DOHH2 (cell line): ENCODE measurements around the gene TSR1.

ENCODE experiments used
- H3F3A ChIP-seq: fragments of 200-600 bp; sonication (generic), shearing (Covaris generic); 2 replicates; pipeline ENCODE4 v1.6.0; 2016; ENCODE audit warnings: antibody characterized with exemption, mild to moderate bottlenecking; ENCODE audit not compliant: control insufficient read depth, insufficient read depth
- H3K27ac ChIP-seq: fragments of 200-600 bp; sonication (generic); 2 replicates; pipeline ENCODE4 v1.5.1; 2014; ENCODE audit warnings: low read depth, mild to moderate bottlenecking, low read length, moderate library complexity
- H3K27me3 ChIP-seq: fragments of 200-600 bp; sonication (generic); 2 replicates; pipeline ENCODE4 v1.6.1; 2014; ENCODE audit warnings: mild to moderate bottlenecking, low read length, mixed read lengths; ENCODE audit not compliant: control insufficient read depth
- H3K36me3 ChIP-seq: fragments of 200-600 bp; sonication (generic); 2 replicates; pipeline ENCODE4 v1.6.1; 2014; ENCODE audit warnings: mild to moderate bottlenecking, low read length, moderate library complexity, mixed read lengths; ENCODE audit not compliant: control insufficient read depth
- H3K4me1 ChIP-seq: fragments of 200-600 bp; sonication (generic); 2 replicates; pipeline ENCODE4 v1.6.1; 2014; ENCODE audit warnings: mild to moderate bottlenecking, low read length, mixed read lengths; ENCODE audit not compliant: control insufficient read depth
- H3K4me2 ChIP-seq: fragments of 200-600 bp; sonication (generic); 2 replicates; pipeline ENCODE4 v1.6.0; 2014; ENCODE audit warnings: mild to moderate bottlenecking, low read length, moderate library complexity
- H3K4me3 ChIP-seq: fragments of 200-600 bp; sonication (generic); 2 replicates; pipeline ENCODE4 v1.5.1; 2014; ENCODE audit warnings: mild to moderate bottlenecking, low read length, mixed read lengths
- H3K79me2 ChIP-seq: fragments of 200-600 bp; sonication (generic); 2 replicates; pipeline ENCODE4 v1.6.1; 2014; ENCODE audit warnings: mild to moderate bottlenecking, low read length, mixed read lengths; ENCODE audit not compliant: control insufficient read depth
- H3K9me2 ChIP-seq: fragments of 200-600 bp; sonication (generic); replicated peaks from 2 replicates; pipeline ENCODE4 v1.6.1; 2014; ENCODE audit warnings: mild to moderate bottlenecking, low read length, mixed read lengths; ENCODE audit not compliant: control insufficient read depth
- H3K9me3 ChIP-seq: fragments of 200-600 bp; sonication (generic); 2 replicates; pipeline ENCODE4 v1.6.1; 2014; ENCODE audit warnings: antibody characterized with exemption, low read length, mixed read lengths; ENCODE audit not compliant: control insufficient read depth, insufficient read depth
- H4K20me1 ChIP-seq: fragments of 200-600 bp; sonication (generic); 2 replicates; pipeline ENCODE4 v1.6.0; 2014; ENCODE audit warnings: low read depth, mild to moderate bottlenecking, antibody characterized with exemption, low read length, moderate library complexity; ENCODE audit not compliant: control insufficient read depth, insufficient read depth
- CTCF ChIP-seq: fragments of 200-600 bp; sonication (generic); IDR thresholded peaks from one replicate; pipeline ENCODE4 v1.5.1; 2014; ENCODE audit warnings: antibody characterized with exemption, mild to moderate bottlenecking, low read depth, low read length; ENCODE audit not compliant: poor library complexity, severe bottlenecking
- EZH2phosphoT487 ChIP-seq: fragments of 200-600 bp; sonication (generic); IDR thresholded peaks from 2 replicates; pipeline ENCODE4 v1.6.1; 2017; ENCODE audit warnings: borderline replicate concordance, mild to moderate bottlenecking, antibody characterized with exemption, low read length, moderate library complexity, mixed read lengths

The TSR1 gene

GRCh38 chr17:2277429-2278170, 58.7 kb downstream of the TSR1 start:
- no peaks in the 10 kb centered on the region for H3K27me3 ChIP-seq
- no peaks in the 10 kb centered on the region for H3K9me2 ChIP-seq
- no peaks in the 10 kb centered on the region for H3K9me3 ChIP-seq
- peaks cover 37% of the 10 kb centered on the region for H3K36me3 ChIP-seq
- H3K4me3 ChIP-seq, result no peak overlapping the region
- H3F3A ChIP-seq, result no peaks in the 10 kb centered on the region
- peaks cover 4% of the 10 kb centered on the region; the same call in 1 of the 2 replicates for H4K20me1 ChIP-seq
- H3K4me1 ChIP-seq, result no peaks in the 10 kb centered on the region
- H3K79me2 ChIP-seq, result no peaks in the 10 kb centered on the region
- no peak overlapping the region for H3K27ac ChIP-seq
- TF ChIP-seq EZH2phosphoT487 (no peak), CTCF (no peak)
- H3K4me2 ChIP-seq, result no peak overlapping the region

- no peaks in the 10 kb centered on the region for H3K27me3 ChIP-seq
- no peaks in the 10 kb centered on the region for H4K20me1 ChIP-seq
- H3K79me2 ChIP-seq, result no peaks in the 10 kb centered on the region
- no peak for TF ChIP-seq EZH2phosphoT487
- no peak for TF ChIP-seq CTCF
- H3K4me1 ChIP-seq, result no peaks in the 10 kb centered on the region
- H3K36me3 ChIP-seq, result peaks cover 19% of the 10 kb centered on the region
- no peaks in the 10 kb centered on the region for H3K9me2 ChIP-seq
- no peaks in the 10 kb centered on the region for H3F3A ChIP-seq
- H3K4me2 ChIP-seq, result no peak overlapping the region
- no peak overlapping the region for H3K4me3 ChIP-seq
- H3K9me3 ChIP-seq, result no peaks in the 10 kb centered on the region
- no peak overlapping the region for H3K27ac ChIP-seq
Measured at GRCh38 chr17:2275722-2276121, 60.5 kb downstream of the TSR1 start.

GRCh38 chr17:2274414-2274813, 61.8 kb downstream of the TSR1 start:
- Histone ChIP-seq H4K20me1 (no peaks in the 10 kb centered on the region), H3K9me3 (no peaks in the 10 kb centered on the region), H3F3A (no peaks in the 10 kb centered on the region), H3K27me3 (no peaks in the 10 kb centered on the region), H3K4me1 (no peaks in the 10 kb centered on the region), H3K9me2 (no peaks in the 10 kb centered on the region), H3K27ac (no peak overlapping the region), H3K79me2 (no peaks in the 10 kb centered on the region), H3K4me3 (no peak overlapping the region), H3K36me3 (peaks cover 14% of the 10 kb centered on the region), H3K4me2 (no peak overlapping the region)
- TF ChIP-seq CTCF, result no peak
- no peak for TF ChIP-seq EZH2phosphoT487
